H1 (cell line): Measurements from ENCODE around the gene CLCN3. TPM values are rescaled to one million over a fixed set of nuclear protein-coding genes. Genes with fewer than 3 reads are reported as not detected.

Experiments used
- CEBPB ChIP-seq: IDR thresholded peaks from 2 replicates; pipeline ENCODE4 v1.6.1; 2012; ENCODE audit warnings: low read depth, low read length
- CTBP2 ChIP-seq: IDR thresholded peaks from 2 replicates; pipeline ENCODE4 v1.7.0; 2011; ENCODE audit warnings: borderline replicate concordance, mild to moderate bottlenecking, moderate library complexity, mixed read lengths, low read length; ENCODE audit not compliant: insufficient read depth, insufficient read length
- CTCF ChIP-seq, 3 experiments: IDR thresholded peaks; 1 replicate in 2 of 3; 2 replicates in 1 of 3; pipeline versions ENCODE4 v1.5.1 to v1.6.1; 2011; ENCODE audit warnings: low read length in 3 of 3, mild to moderate bottlenecking in 3 of 3, inconsistent platforms in 2 of 3, low read depth in 1 of 3, moderate library complexity in 1 of 3; ENCODE audit not compliant: insufficient read depth in 1 of 3; ENCODE audit errors: control extremely low read depth in 1 of 3
- JUND ChIP-seq: IDR thresholded peaks from 2 replicates; pipeline ENCODE4 v1.6.1; 2011; ENCODE audit warnings: mild to moderate bottlenecking, improper control_type of control experiment, low read length
- KDM1A ChIP-seq: fragments of 200-600, 300-600 bp; sonication (generic); IDR thresholded peaks from 2 replicates; pipeline ENCODE4 v1.7.1; 2016; ENCODE audit warnings: mild to moderate bottlenecking, low read length, borderline replicate concordance
- POLR2AphosphoS5 ChIP-seq: IDR thresholded peaks from 2 replicates; pipeline ENCODE4 v1.6.1; 2011; ENCODE audit warnings: low read depth, low read length
- POU5F1 ChIP-seq: IDR thresholded peaks from 2 replicates; pipeline ENCODE4 v1.6.1; 2011; ENCODE audit warnings: low read depth, mild to moderate bottlenecking, low read length, moderate library complexity
- SRF ChIP-seq: IDR thresholded peaks from 2 replicates; pipeline ENCODE4 v1.6.1; 2011; ENCODE audit warnings: mild to moderate bottlenecking, low read depth, low read length, moderate library complexity
- polyA plus RNA-seq, 7 experiments: library from polyadenylated mRNA; depleted of rRNA in 3 of 7; stranded (reverse) in 5 of 7; unstranded in 2 of 7; fragments of >200 nt in 5 of 7; fragments of 200-250 nt in 2 of 7; gene quantifications; 1 replicate in 5 of 7; 2 replicates in 1 of 7; 4 replicates in 1 of 7; pipeline versions ENCODE4 v1.2.1 to v1.2.3, GENCODE V29; 2011 to 2013; ENCODE audit warnings: missing spikeins in 2 of 7, mixed read lengths in 2 of 7
- total RNA-seq: library from RNA; stranded (reverse); fragmentation: NEBNext Ultra II Directional; extraction: Animal tissue kit (Norgen Biotek cat#: 25700); gene quantifications from 2 replicates; pipeline ENCODE4 v1.2.1, GENCODE V29; 2021

The CLCN3 gene
- total and polyA plus RNA-seq, 2 of the 8 experiments (the other 6 are each of a cell fraction or from before 2014, with no cell fraction given) = 8.8 to 32.8 TPM

DNA sequence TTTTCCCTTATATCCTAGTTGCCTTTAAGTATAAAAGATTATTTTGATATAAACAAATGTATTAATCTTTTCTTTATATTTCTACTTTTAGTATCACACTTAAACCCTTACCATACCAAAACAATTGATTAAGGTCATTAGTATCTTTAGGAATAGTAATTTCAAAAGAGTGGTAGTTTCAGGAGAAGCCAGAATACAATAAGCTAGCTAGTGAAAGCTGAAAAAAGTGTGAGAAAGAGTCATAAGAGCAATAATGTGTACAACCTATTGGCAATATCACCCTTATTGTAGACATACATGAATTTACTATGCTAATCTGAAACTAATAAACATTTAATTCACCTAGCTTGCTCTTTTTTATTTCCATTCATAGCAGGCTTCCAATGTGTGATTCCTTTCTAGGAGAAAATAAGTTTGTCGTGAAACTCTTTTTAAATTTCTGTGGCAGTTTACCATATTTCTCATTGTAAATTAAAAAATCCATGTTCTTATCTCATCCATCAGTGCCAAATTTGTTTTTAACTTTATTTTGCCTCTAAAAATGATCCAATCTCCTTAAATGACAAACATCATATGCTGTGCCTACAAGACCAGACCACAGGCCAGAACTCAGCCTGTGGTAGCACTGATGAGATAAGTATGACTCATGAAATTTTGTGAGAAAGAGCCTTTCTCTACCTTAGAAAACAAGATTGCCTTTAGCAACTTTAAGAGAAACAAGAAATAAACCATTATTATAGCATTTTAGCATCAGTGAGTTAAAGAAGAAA, 16.1 kb upstream of the CLCN3 start (continued):
- TF ChIP-seq SRF (no peak), CEBPB (no peak), POLR2AphosphoS5 (no peak), JUND (no peak), CTBP2 (no peak), POU5F1 (no peak), KDM1A (no peak), CTCF (IDR thresholded peaks at IDR 0.05; ENCODE audit: control extremely low read depth in 1 of 3, insufficient read depth in 1 of 3, low read depth in 1 of 3, low read length in 3 of 3) (no peak)
